Astrocyte (in vitro differentiated cells and primary cell): Measurements from ENCODE around the gene PSTK. TPM values are rescaled to one million over a fixed set of nuclear protein-coding genes. Genes with fewer than 3 reads are reported as not detected.

Experiments
- DNase-seq: peaks from one replicate; pipeline ENCODE4 v3.0.0-alpha.2; 2010; ENCODE audit warnings: low read depth
- FAIRE-seq: peaks from 2 replicates; lab custom pipeline; 2011; peaks lifted over from hg19 to GRCh38; lab: Jason Lieb, UNC
- H2AFZ ChIP-seq: 2 replicates; pipeline ENCODE4 v1.6.0; 2012; ENCODE audit warnings: low read depth, low read length, inconsistent platforms
- H3K27ac ChIP-seq: 2 replicates; pipeline ENCODE4 v1.5.1; 2011; ENCODE audit warnings: low read depth, low read length, inconsistent platforms
- H3K27me3 ChIP-seq: 2 replicates; pipeline ENCODE4 v1.6.0; 2011; ENCODE audit warnings: low read length, inconsistent platforms; ENCODE audit not compliant: insufficient read depth
- H3K36me3 ChIP-seq: 2 replicates; pipeline ENCODE4 v1.5.1; 2011; ENCODE audit warnings: low read length, inconsistent platforms; ENCODE audit not compliant: insufficient read depth
- H3K4me1 ChIP-seq: 2 replicates; pipeline ENCODE4 v1.5.1; 2011; ENCODE audit warnings: low read length, inconsistent platforms; ENCODE audit not compliant: insufficient read depth
- H3K4me2 ChIP-seq: 2 replicates; pipeline ENCODE4 v1.6.0; 2012; ENCODE audit warnings: low read length, inconsistent platforms
- H3K4me3 ChIP-seq: 2 replicates; pipeline ENCODE4 v1.5.1; 2011; ENCODE audit warnings: low read depth, mild to moderate bottlenecking, low read length, inconsistent platforms; ENCODE audit not compliant: insufficient read depth
- H3K79me2 ChIP-seq: 2 replicates; pipeline ENCODE4 v1.6.0; 2012; ENCODE audit warnings: mild to moderate bottlenecking, low read length, inconsistent platforms; ENCODE audit not compliant: insufficient read depth
- H3K9ac ChIP-seq: 2 replicates; pipeline ENCODE4 v1.6.0; 2012; ENCODE audit warnings: mild to moderate bottlenecking, low read length, inconsistent platforms
- H3K9me3 ChIP-seq: 2 replicates; pipeline ENCODE4 v1.5.1; 2012; ENCODE audit warnings: low read depth, mild to moderate bottlenecking, low read length, inconsistent platforms; ENCODE audit not compliant: insufficient read depth
- H4K20me1 ChIP-seq: 2 replicates; pipeline ENCODE4 v1.6.0; 2012; ENCODE audit warnings: low read length, inconsistent platforms; ENCODE audit not compliant: insufficient read depth
- H3K27ac Mint-ChIP-seq: one replicate; pipeline ENCODE4 v1.8.0; 2021; ENCODE audit warnings: mild to moderate bottlenecking, mixed read lengths; ENCODE audit not compliant: unreplicated experiment
- H3K27me3 Mint-ChIP-seq: one replicate; pipeline ENCODE4 v1.8.0; 2021; ENCODE audit warnings: low read depth, mixed read lengths; ENCODE audit not compliant: unreplicated experiment
- H3K36me3 Mint-ChIP-seq: one replicate; pipeline ENCODE4 v1.8.0; 2021; ENCODE audit warnings: low read depth, mixed read lengths; ENCODE audit not compliant: unreplicated experiment
- H3K4me1 Mint-ChIP-seq: one replicate; pipeline ENCODE4 v1.8.0; 2021; ENCODE audit warnings: low read depth, mixed read lengths; ENCODE audit not compliant: unreplicated experiment
- H3K4me3 Mint-ChIP-seq: one replicate; pipeline ENCODE4 v1.8.0; 2021; ENCODE audit warnings: mild to moderate bottlenecking, moderate library complexity, mixed read lengths; ENCODE audit not compliant: unreplicated experiment
- H3K9me3 Mint-ChIP-seq: one replicate; pipeline ENCODE4 v1.8.0; 2021; ENCODE audit warnings: mild to moderate bottlenecking, mixed read lengths; ENCODE audit not compliant: unreplicated experiment
- EZH2 ChIP-seq: IDR thresholded peaks from 2 replicates; pipeline ENCODE4 v1.6.1; 2012; ENCODE audit warnings: mild to moderate bottlenecking, low read length, inconsistent platforms; ENCODE audit not compliant: insufficient read depth
- total RNA-seq: library from RNA; stranded (reverse); gene quantifications from 2 replicates; pipeline ENCODE4 v1.2.1, GENCODE V29; 2021
- TF ChIP-seq, protein P1 (sequence below): IDR thresholded peaks from 2 replicates; pipeline ENCODE4 v1.5.1; 2011; ENCODE audit warnings: low read depth, mild to moderate bottlenecking, inconsistent platforms, low read length, moderate library complexity; ENCODE audit not compliant: insufficient read depth

PSTK gene
- total RNA-seq, 1 donor from 2014 or later, result 4.8 TPM

- no peaks in the 10 kb centered on the region for H3K4me1 ChIP-seq
- no peak overlapping the region for H2AFZ ChIP-seq
- Mint-ChIP-seq H3K4me1 (no peaks in the 10 kb centered on the region), H3K27me3 (no peaks in the 10 kb centered on the region), H3K27ac (no peak overlapping the region), H3K9me3 (peaks cover 2% of the 10 kb centered on the region), H3K4me3 (no peak overlapping the region), H3K36me3 (no peaks in the 10 kb centered on the region)
- no peak for TF ChIP-seq EZH2
- TF ChIP-seq, protein P1, sequence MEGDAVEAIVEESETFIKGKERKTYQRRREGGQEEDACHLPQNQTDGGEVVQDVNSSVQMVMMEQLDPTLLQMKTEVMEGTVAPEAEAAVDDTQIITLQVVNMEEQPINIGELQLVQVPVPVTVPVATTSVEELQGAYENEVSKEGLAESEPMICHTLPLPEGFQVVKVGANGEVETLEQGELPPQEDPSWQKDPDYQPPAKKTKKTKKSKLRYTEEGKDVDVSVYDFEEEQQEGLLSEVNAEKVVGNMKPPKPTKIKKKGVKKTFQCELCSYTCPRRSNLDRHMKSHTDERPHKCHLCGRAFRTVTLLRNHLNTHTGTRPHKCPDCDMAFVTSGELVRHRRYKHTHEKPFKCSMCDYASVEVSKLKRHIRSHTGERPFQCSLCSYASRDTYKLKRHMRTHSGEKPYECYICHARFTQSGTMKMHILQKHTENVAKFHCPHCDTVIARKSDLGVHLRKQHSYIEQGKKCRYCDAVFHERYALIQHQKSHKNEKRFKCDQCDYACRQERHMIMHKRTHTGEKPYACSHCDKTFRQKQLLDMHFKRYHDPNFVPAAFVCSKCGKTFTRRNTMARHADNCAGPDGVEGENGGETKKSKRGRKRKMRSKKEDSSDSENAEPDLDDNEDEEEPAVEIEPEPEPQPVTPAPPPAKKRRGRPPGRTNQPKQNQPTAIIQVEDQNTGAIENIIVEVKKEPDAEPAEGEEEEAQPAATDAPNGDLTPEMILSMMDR, result no peak
- no peak overlapping the region for H3K27ac ChIP-seq
- no peaks in the 10 kb centered on the region for H3K36me3 ChIP-seq
- no peaks in the 10 kb centered on the region for H3K79me2 ChIP-seq
- no peaks in the 10 kb centered on the region for H3K27me3 ChIP-seq
- H3K9ac ChIP-seq, result no peak overlapping the region
- no peak for FAIRE-seq
- no peak overlapping the region for H3K4me3 ChIP-seq
- DNase-seq, result no peak
- no peak overlapping the region for H3K4me2 ChIP-seq
- H4K20me1 ChIP-seq, result no peaks in the 10 kb centered on the region
- H3K9me3 ChIP-seq, result no peaks in the 10 kb centered on the region
Measured at GRCh38 chr10:123019264-123019663, 39.1 kb downstream of the PSTK start.

GRCh38 chr10:123019941-123020703, 39.9 kb downstream of the PSTK start:
- H3K36me3 ChIP-seq, result no peaks in the 10 kb centered on the region
- H3K4me3 Mint-ChIP-seq, result no peak overlapping the region
- no peak overlapping the region for H3K4me2 ChIP-seq
- H3K9me3 ChIP-seq, result no peaks in the 10 kb centered on the region
- FAIRE-seq (no peak), DNase-seq (no peak)
- no peak overlapping the region for H3K27ac Mint-ChIP-seq
- no peaks in the 10 kb centered on the region for H3K27me3 Mint-ChIP-seq
- H3K4me3 ChIP-seq, result no peak overlapping the region
- no peaks in the 10 kb centered on the region for H3K27me3 ChIP-seq
- no peak overlapping the region for H3K27ac ChIP-seq
- H3K79me2 ChIP-seq, result no peaks in the 10 kb centered on the region
- H3K36me3 Mint-ChIP-seq, result no peaks in the 10 kb centered on the region
- TF ChIP-seq EZH2, result no peak
- TF ChIP-seq, protein P1, result no peak
- no peak overlapping the region for H3K9ac ChIP-seq
- no peak overlapping the region for H2AFZ ChIP-seq
- no peaks in the 10 kb centered on the region for H3K4me1 Mint-ChIP-seq
- no peaks in the 10 kb centered on the region for H3K4me1 ChIP-seq
- H4K20me1 ChIP-seq, result no peaks in the 10 kb centered on the region
- no peaks in the 10 kb centered on the region for H3K9me3 Mint-ChIP-seq

DNA sequence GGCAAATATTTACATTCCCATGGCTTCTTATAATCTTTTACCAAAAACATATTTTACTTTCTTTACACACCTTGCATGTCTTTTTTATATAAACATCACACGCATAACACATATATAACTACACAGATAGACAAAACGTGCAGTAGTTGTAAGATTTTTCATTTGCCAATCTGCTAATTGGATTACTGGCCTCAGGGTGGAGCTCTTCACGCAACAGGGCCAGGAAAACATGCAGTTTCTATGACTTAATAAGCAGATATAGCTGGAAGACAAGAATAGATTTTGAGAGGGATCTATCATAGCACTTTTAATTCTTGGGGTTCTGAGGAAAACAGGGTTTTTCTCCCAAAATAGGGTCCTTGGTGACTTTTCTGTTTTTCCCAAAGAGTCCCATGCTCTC, 41.3 kb downstream of the PSTK start:
- H3K4me3 ChIP-seq, result no peak overlapping the region
- Mint-ChIP-seq H3K27ac (no peak overlapping the region), H3K27me3 (no peaks in the 10 kb centered on the region), H3K4me1 (no peaks in the 10 kb centered on the region), H3K4me3 (no peak overlapping the region), H3K36me3 (no peaks in the 10 kb centered on the region), H3K9me3 (no peaks in the 10 kb centered on the region)
- FAIRE-seq (no peak), DNase-seq (no peak)
- H3K9ac ChIP-seq, result no peak overlapping the region
- no peaks in the 10 kb centered on the region for H3K36me3 ChIP-seq
- no peaks in the 10 kb centered on the region for H4K20me1 ChIP-seq
- no peak overlapping the region for H3K4me2 ChIP-seq
- no peaks in the 10 kb centered on the region for H3K4me1 ChIP-seq
- H3K27me3 ChIP-seq, result no peaks in the 10 kb centered on the region
- H3K79me2 ChIP-seq, result no peaks in the 10 kb centered on the region
- H2AFZ ChIP-seq, result no peak overlapping the region
- TF ChIP-seq EZH2, result no peak
- TF ChIP-seq, protein P1, result peak; percentile 27
- H3K27ac ChIP-seq, result no peak overlapping the region
- no peaks in the 10 kb centered on the region for H3K9me3 ChIP-seq
